Stimulated activated CD4-positive, alpha-beta T cell treated with anti-CD3 and anti-CD28 coated beads, TNF-alpha, amount 100 ng/mL, for 4 hours (primary cell): ENCODE data around the gene ADGRD1.

Experiments used
- DNase-seq, 3 experiments: peaks; one replicate each; pipeline ENCODE4 v3.0.0-alpha.2; 2020; ENCODE audit warnings: low read depth in 3 of 3

ADGRD1 gene

GRCh38 chr12:131162113-131162512 is 208.4 kb downstream of the ADGRD1 start:
- no peak for DNase-seq

- no peak for DNase-seq
Observed at GRCh38 chr12:131163189-131163738, 209.6 kb downstream of the ADGRD1 start.

GRCh38 chr12:131164096-131164872 is 210.6 kb downstream of the ADGRD1 start:
- DNase-seq = no peak

GRCh38 chr12:131166717-131167116 is 213.0 kb downstream of the ADGRD1 start:
- DNase-seq = no peak

GRCh38 chr12:131167334-131167733 is 213.6 kb downstream of the ADGRD1 start:
- DNase-seq = no peak

- no peak for DNase-seq
Observed at GRCh38 chr12:131171029-131171428, 217.3 kb downstream of the ADGRD1 start.

- no peak for DNase-seq
Observed at GRCh38 chr12:131174901-131175300, 221.2 kb downstream of the ADGRD1 start.

GRCh38 chr12:131176266-131176665 is 222.6 kb downstream of the ADGRD1 start:
- DNase-seq = no peak

- no peak for DNase-seq
Observed at GRCh38 chr12:131176926-131177325, 223.2 kb downstream of the ADGRD1 start.

GRCh38 chr12:131177599-131177998 is 223.9 kb downstream of the ADGRD1 start:
- DNase-seq = no peak

GRCh38 chr12:131187602-131188001 is 233.9 kb downstream of the ADGRD1 start:
- no peak for DNase-seq

- no peak for DNase-seq
Observed at GRCh38 chr12:131188131-131189050, 234.7 kb downstream of the ADGRD1 start.

GRCh38 chr12:131189781-131190180 is 236.1 kb downstream of the ADGRD1 start:
- DNase-seq = no peak

GRCh38 chr12:131190965-131191364 is 237.3 kb downstream of the ADGRD1 start:
- DNase-seq = no peak
